SK-N-SH (cell line): Measurements from ENCODE around the gene ZNRF1. TPM values are rescaled to one million over a fixed set of nuclear protein-coding genes. Genes with fewer than 3 reads are reported as not detected.

Experiments
- CTCF ChIA-PET: fragments of 300-600, 350-600 bp; formaldehyde crosslinking; extraction: SDS; loops from one replicate; lab custom pipeline; 2021; lab: Yijun Ruan, JAX
- POLR2A ChIA-PET: fragments of 350-600 bp; sonication (Branson Sonifier 250); formaldehyde crosslinking; extraction: SDS; loops from one replicate; lab custom pipeline; 2020; ENCODE audit warnings: antibody characterized with exemption, inconsistent platforms; lab: Yijun Ruan, JAX
- DNase-seq: peaks from one replicate; pipeline ENCODE4 v3.0.0; 2012
- H2AFZ ChIP-seq: fragments of 200-600 bp; sonication (generic); 2 replicates; pipeline ENCODE4 v1.8.1; 2016; ENCODE audit warnings: antibody characterized with exemption, mild to moderate bottlenecking, low read depth
- H3F3A ChIP-seq: fragments of 200-600 bp; sonication (generic); replicated peaks from 2 replicates; pipeline ENCODE3; 2016; ENCODE audit warnings: antibody characterized with exemption, mild to moderate bottlenecking; ENCODE audit not compliant: insufficient read depth
- H3K27ac ChIP-seq, 2 experiments: fragments of 200-500 bp in 1 of 2; fragments of 200-600 bp in 1 of 2; sonication (Bioruptor generic) in 1 of 2; sonication (generic), shearing (Covaris generic) in 1 of 2; 2 replicates each; pipeline versions ENCODE4 v1.5.1 to v1.6.1; 2014 to 2016; ENCODE audit warnings: low read depth in 2 of 2, inconsistent platforms in 1 of 2, low read length in 1 of 2, mild to moderate bottlenecking in 1 of 2, mixed read lengths in 1 of 2
- H3K27me3 ChIP-seq: fragments of 200-600 bp; sonication (generic), shearing (Covaris generic); 2 replicates; pipeline ENCODE4 v1.6.1; 2016; ENCODE audit warnings: mixed run types; ENCODE audit not compliant: insufficient read depth
- H3K36me3 ChIP-seq, 2 experiments: fragments of 200-500 bp in 1 of 2; fragments of 200-600 bp in 1 of 2; sonication (Bioruptor generic) in 1 of 2; sonication (generic) in 1 of 2; replicated peaks in 1 of 2; 2 replicates each; pipeline versions ENCODE3 to v1.5.1; 2014 to 2016; ENCODE audit warnings: low read length in 1 of 2, mild to moderate bottlenecking in 1 of 2; ENCODE audit not compliant: insufficient read depth in 2 of 2, control insufficient read depth in 1 of 2
- H3K4me1 ChIP-seq, 2 experiments: fragments of 200-500 bp in 1 of 2; fragments of 200-600 bp in 1 of 2; sonication (Bioruptor generic) in 1 of 2; sonication (generic), shearing (Covaris generic) in 1 of 2; 2 replicates each; pipeline versions ENCODE4 v1.5.1 to v1.6.1; 2014 to 2016; ENCODE audit warnings: low read depth in 1 of 2, low read length in 1 of 2, mixed run types in 1 of 2; ENCODE audit not compliant: insufficient read depth in 2 of 2, control insufficient read depth in 1 of 2
- H3K4me2 ChIP-seq: fragments of 200-600 bp; sonication (generic), shearing (Covaris generic); 2 replicates; pipeline ENCODE4 v1.6.1; 2017; ENCODE audit warnings: mixed run types
- H3K4me3 ChIP-seq, 2 experiments: fragments of 200-500 bp in 1 of 2; fragments of 200-600 bp in 1 of 2; sonication (Bioruptor generic) in 1 of 2; sonication (generic), shearing (Covaris generic) in 1 of 2; 2 replicates each; pipeline versions ENCODE4 v1.5.1 to v1.8.1; 2014 to 2016; ENCODE audit warnings: low read depth in 2 of 2, inconsistent platforms in 1 of 2, low read length in 1 of 2, mild to moderate bottlenecking in 1 of 2, mixed read lengths in 1 of 2, moderate library complexity in 1 of 2
- H3K79me2 ChIP-seq: fragments of 200-600 bp; sonication (generic); 2 replicates; pipeline ENCODE4 v1.8.1; 2017; ENCODE audit warnings: mild to moderate bottlenecking; ENCODE audit not compliant: insufficient read depth
- H3K9ac ChIP-seq: fragments of 200-600 bp; sonication (generic); 2 replicates; pipeline ENCODE4 v1.6.1; 2017; ENCODE audit warnings: mixed run types
- H3K9me2 ChIP-seq: fragments of 200-600 bp; sonication (generic); 2 replicates; pipeline ENCODE4 v1.6.1; 2017; ENCODE audit warnings: mixed run types
- H3K9me3 ChIP-seq: fragments of 200-600 bp; sonication (generic); 2 replicates; pipeline ENCODE4 v1.6.1; 2017; ENCODE audit warnings: mixed run types, mild to moderate bottlenecking, moderate library complexity
- H4K20me1 ChIP-seq: fragments of 200-600 bp; sonication (generic); 2 replicates; pipeline ENCODE4 v1.6.1; 2017; ENCODE audit warnings: mild to moderate bottlenecking, mixed run types; ENCODE audit not compliant: insufficient read depth
- FOSL2 ChIP-seq: IDR thresholded peaks from 2 replicates; pipeline ENCODE4 v1.4.0; 2012; ENCODE audit warnings: low read depth, mild to moderate bottlenecking, moderate library complexity, borderline replicate concordance
- FOXJ3 ChIP-seq: sonication (generic); formaldehyde crosslinking; IDR thresholded peaks from 2 replicates; pipeline ENCODE4 v1.5.1; 2020; ENCODE audit warnings: mild to moderate bottlenecking, missing genetic modification reagents
- GABPA ChIP-seq: IDR thresholded peaks from 2 replicates; pipeline ENCODE4 v1.4.0; 2012; ENCODE audit warnings: low read depth, mild to moderate bottlenecking
- GATA2 ChIP-seq: sonication (generic); formaldehyde crosslinking; IDR thresholded peaks from 2 replicates; pipeline ENCODE4 v1.5.0; 2020; ENCODE audit warnings: mild to moderate bottlenecking, missing genetic modification reagents
- NFIC ChIP-seq: IDR thresholded peaks from 2 replicates; pipeline ENCODE4 v1.4.0; 2012; ENCODE audit warnings: borderline replicate concordance
- REST ChIP-seq: IDR thresholded peaks from 2 replicates; pipeline ENCODE4 v1.6.1; 2012; ENCODE audit warnings: mild to moderate bottlenecking, low read depth, low read length, moderate library complexity
- RXRA ChIP-seq: IDR thresholded peaks from 2 replicates; pipeline ENCODE4 v1.4.0; 2012; ENCODE audit warnings: low read depth, mild to moderate bottlenecking, borderline replicate concordance
- WGBS: methylation state at CpG from one replicate; pipeline ENCODE4 v1.1.6; 2017; ENCODE audit warnings: low lambda C conversion rate; 5-methylcytosine and 5-hydroxymethylcytosine counted together
- polyA plus RNA-seq, 3 experiments: library from polyadenylated mRNA; depleted of rRNA; stranded (reverse); fragments of >200 nt; gene quantifications; 2 replicates each; pipeline ENCODE4 v1.2.3, GENCODE V29; 2012
- TF ChIP-seq, protein P1 (sequence below): IDR thresholded peaks from 2 replicates; pipeline ENCODE4 v1.4.0; 2012; ENCODE audit warnings: low read depth, borderline replicate concordance
- TF ChIP-seq, protein P2 (sequence below): IDR thresholded peaks from 2 replicates; pipeline ENCODE4 v1.4.0; 2012; ENCODE audit warnings: low read depth, borderline replicate concordance
- TF ChIP-seq, protein P3 (sequence below): IDR thresholded peaks from 2 replicates; pipeline ENCODE4 v1.4.0; 2012; ENCODE audit warnings: low read depth
- TF ChIP-seq, protein P4 (sequence below): fragments of 150-350 bp; IDR thresholded peaks from 2 replicates; pipeline ENCODE4 v1.6.1; 2016; ENCODE audit warnings: mild to moderate bottlenecking, low read depth, low read length

The ZNRF1 gene
- polyA plus RNA-seq, 1 of the 3 experiments (the other 2 are of a cell fraction): 23.7 TPM

GRCh38 chr16:74951206-74951605 lies 47.6 kb upstream of the ZNRF1 start:
- Histone ChIP-seq H3K4me3 (no peak overlapping the region), H2AFZ (no peak overlapping the region), H3K4me1 (no peaks in the 10 kb centered on the region), H3K9ac (no peak overlapping the region), H3K79me2 (no peaks in the 10 kb centered on the region), H3K9me3 (no peaks in the 10 kb centered on the region), H3K4me2 (no peak overlapping the region), H3K9me2 (no peaks in the 10 kb centered on the region), H3K27me3 (no peaks in the 10 kb centered on the region), H4K20me1 (no peaks in the 10 kb centered on the region), H3K36me3 (peaks cover 42 to 60% of the 10 kb centered on the region in 2 experiments), H3K27ac (no peak overlapping the region), H3F3A (no peaks in the 10 kb centered on the region)
- POLR2A ChIA-PET: no interaction called here
- TF ChIP-seq NFIC (no peak), GABPA (no peak), RXRA (no peak), FOSL2 (no peak), FOXJ3 (CRISPR knock-in tag) (no peak), REST (no peak), GATA2 (no peak)
- TF ChIP-seq, protein P1, sequence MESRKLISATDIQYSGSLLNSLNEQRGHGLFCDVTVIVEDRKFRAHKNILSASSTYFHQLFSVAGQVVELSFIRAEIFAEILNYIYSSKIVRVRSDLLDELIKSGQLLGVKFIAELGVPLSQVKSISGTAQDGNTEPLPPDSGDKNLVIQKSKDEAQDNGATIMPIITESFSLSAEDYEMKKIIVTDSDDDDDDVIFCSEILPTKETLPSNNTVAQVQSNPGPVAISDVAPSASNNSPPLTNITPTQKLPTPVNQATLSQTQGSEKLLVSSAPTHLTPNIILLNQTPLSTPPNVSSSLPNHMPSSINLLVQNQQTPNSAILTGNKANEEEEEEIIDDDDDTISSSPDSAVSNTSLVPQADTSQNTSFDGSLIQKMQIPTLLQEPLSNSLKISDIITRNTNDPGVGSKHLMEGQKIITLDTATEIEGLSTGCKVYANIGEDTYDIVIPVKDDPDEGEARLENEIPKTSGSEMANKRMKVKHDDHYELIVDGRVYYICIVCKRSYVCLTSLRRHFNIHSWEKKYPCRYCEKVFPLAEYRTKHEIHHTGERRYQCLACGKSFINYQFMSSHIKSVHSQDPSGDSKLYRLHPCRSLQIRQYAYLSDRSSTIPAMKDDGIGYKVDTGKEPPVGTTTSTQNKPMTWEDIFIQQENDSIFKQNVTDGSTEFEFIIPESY: no peak
- TF ChIP-seq, protein P2, sequence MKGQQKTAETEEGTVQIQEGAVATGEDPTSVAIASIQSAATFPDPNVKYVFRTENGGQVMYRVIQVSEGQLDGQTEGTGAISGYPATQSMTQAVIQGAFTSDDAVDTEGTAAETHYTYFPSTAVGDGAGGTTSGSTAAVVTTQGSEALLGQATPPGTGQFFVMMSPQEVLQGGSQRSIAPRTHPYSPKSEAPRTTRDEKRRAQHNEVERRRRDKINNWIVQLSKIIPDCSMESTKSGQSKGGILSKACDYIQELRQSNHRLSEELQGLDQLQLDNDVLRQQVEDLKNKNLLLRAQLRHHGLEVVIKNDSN: no peak
- TF ChIP-seq, protein P3, sequence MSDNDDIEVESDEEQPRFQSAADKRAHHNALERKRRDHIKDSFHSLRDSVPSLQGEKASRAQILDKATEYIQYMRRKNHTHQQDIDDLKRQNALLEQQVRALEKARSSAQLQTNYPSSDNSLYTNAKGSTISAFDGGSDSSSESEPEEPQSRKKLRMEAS: no peak
- TF ChIP-seq, protein P4, sequence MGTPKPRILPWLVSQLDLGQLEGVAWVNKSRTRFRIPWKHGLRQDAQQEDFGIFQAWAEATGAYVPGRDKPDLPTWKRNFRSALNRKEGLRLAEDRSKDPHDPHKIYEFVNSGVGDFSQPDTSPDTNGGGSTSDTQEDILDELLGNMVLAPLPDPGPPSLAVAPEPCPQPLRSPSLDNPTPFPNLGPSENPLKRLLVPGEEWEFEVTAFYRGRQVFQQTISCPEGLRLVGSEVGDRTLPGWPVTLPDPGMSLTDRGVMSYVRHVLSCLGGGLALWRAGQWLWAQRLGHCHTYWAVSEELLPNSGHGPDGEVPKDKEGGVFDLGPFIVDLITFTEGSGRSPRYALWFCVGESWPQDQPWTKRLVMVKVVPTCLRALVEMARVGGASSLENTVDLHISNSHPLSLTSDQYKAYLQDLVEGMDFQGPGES: no peak
- CTCF ChIA-PET: interaction anchor here (1.3 kb wide), 1 partner anchor 160 kb away, joined by 3 read pairs; no protein-coding TSS in a partner anchor
- no peak for DNase-seq
- WGBS: 97% methylated on average over 11 of the region's 11 CpGs
